ENCODE data around the gene TMCO5A.

The TMCO5A gene

DNA sequence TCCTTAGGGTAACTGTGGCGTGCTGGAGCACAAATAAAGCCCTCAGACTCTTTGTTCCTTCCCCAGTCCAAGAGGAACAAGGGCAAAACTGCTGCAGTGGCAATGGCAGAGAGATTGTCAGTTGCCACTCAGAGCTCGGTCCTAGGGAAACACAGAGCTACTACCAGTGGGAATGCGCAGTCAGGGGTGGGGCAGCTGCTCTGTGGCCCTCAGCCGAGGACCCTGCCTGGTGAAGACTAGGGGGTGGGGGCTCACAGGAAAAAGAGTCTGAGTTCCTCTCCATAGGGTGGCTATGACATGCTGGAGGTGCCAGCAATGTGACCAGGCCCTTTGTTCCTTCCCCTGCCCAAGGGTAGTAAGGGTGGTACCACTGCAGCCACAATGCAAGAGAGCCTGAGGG lies 43.8 kb downstream of the TMCO5A start:
- no peak for DNase-seq

DNA sequence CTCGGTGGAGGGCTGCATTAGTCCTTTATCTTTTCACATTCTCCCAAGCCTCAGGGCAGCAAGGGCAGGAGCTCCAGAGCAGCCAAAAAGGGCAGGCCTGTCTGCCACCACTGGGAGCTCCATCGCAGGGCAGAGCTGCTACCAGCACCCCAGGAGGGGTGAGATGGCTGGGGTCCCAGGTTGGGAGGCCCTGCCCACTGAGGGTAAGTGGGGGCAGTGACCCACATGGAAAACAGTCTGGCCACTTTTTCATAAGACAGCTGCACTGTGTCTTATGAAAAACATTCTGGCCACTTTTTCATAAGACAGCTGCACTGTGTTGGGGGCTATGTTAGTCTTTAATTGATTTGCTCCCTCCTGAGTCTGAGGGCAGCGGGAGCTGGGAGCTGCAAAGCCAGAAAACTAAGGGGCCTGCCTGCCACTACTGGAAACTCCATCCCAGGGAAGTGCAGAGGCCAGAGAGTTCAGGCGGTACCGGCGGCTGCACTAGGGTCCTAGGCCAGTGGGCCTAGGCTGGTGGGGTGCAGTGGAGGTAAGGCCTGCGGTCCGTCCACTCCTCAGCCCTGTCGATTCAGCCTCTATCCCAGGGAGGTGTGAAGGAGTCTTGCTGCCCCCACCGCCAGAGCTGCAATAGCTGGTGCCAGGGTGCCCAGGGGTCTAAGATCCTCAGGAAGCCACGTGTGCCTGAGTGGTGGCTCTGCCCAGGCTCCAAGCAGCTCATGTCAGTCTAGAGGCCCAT lies 45.4 kb downstream of the TMCO5A start:
- no peak for DNase-seq

DNA sequence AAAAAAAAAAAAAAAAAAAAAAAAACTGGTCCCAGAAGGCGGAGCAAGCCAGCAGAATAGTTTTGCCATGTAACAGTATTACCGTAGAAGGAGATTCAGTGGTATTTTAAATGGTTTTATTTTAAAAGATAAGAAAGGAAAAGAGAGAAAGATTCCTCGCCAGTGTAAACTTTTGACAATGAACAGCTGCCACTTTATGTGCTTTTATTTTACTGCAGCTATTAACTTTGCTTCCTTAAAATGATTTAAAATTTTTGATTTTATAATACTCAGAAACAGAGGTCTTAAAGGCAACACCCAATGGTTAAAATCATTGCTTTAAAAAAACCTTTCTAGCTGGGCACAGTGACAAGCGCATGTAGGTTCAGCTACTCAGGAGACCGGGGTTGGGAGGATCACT lies 46.8 kb downstream of the TMCO5A start:
- no peak for DNase-seq

DNA sequence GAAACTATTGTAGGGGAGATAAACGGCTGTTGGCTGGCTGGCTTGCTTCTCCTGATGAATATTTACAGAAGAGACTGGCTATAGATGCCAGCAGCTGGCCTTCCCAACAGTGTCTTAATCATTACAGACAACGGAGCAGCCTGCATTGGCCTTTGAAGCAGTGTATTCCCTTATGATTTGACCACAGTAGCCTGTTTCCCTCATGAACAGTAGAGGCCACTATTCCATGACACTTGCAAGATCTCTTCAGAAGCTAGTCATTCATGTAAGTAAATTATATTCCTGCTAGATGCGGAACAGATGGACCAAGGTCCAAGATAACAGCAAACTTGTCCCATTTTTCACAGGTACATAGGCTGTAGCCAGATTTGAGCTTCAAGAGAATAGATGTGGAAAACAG lies 47.3 kb downstream of the TMCO5A start:
- no peak for DNase-seq

DNA sequence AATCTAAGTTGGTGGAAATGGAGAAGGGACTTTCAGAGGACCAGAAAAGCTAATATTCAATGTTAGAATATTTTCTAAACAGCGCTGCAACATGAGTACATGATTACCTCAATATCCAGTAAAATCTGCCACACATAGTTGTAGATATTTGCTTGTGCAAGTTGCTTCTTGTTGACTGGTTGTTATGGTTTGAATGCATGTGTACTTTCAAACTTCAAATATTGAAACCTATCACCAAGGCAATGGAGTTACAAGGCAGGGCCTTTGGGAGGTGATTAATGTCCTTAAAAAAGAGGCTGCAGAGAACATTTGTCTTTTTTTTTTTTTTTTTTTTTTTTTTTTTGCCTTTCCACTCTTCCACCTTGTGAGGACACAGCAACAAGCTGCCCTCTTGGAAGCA lies 49.9 kb downstream of the TMCO5A start:
- DNase-seq = no peak

DNA sequence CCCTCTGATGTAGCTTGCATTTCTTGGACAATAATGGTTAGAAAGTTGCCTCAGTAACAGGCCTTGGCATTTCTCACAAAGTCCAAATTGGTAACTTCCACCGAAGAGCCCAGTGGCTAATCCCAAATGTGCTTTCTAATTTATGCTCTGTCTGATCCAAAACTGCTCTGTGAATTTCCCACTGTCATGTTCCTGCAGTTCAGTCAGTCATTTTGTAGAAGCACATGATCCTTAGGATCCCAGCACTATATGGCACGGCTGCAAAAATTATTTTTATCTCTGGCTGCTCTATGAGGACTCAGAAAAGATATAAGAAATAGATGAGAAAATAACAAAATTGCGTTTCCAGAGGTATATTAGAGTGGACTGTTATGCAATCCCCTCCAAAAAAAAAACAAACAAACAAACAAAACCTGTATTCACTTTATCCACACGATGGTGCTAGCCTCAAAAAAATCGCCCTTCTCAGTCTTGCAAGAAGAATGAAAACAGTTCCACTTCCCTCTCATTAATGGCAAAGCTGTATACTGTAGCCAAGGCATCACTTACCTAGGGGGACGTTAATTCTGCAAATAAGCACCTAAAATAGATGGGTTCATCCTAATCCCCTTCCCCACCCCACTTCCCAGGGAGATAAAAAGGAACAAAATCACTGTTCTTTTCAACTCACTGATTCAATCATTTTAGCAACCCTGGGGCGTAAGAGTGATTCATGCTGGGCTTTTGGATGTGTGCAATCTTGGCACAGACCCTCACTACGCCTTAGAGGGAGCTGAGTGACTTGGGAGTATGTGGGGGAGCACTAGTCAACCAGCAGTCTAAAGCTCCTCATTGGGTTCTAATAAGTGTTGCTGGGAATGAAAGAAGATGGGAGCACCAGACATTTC lies 61.3 kb downstream of the TMCO5A start:
- no peak for DNase-seq

Measured in islet precursor cell (in vitro differentiated cells).